Left lung (tissue), 10 donors: ENCODE measurements around the gene FHIT. TPM values are rescaled to one million over a fixed set of nuclear protein-coding genes. Genes with fewer than 3 reads are reported as not detected.

Experiments
- ATAC-seq: fragments of 200-7000 bp; cut with Tn5 transposase; one replicate; pipeline ENCODE4 v1.9.1; 2020; ENCODE audit warnings: moderate library complexity
- DNase-seq, 4 donors: peaks; one replicate each; pipeline ENCODE4 v3.0.0-alpha.2; 2013 to 2020
- H3K27ac ChIP-seq, 2 donors: fragments of 200-600 bp; sonication (generic) in 1 of 2; one replicate each; pipeline versions ENCODE4 v1.5.0 to v1.8.0; 2020 to 2021
- H3K27me3 ChIP-seq, 2 donors: fragments of 200-600 bp; sonication (generic) in 1 of 2; one replicate each; pipeline versions ENCODE4 v1.5.0 to v1.8.0; 2020 to 2021
- H3K36me3 ChIP-seq, 2 donors: fragments of 200-600 bp; sonication (generic) in 1 of 2; one replicate each; pipeline versions ENCODE4 v1.5.0 to v1.8.0; 2020 to 2021
- H3K4me1 ChIP-seq, 2 donors: fragments of 200-600 bp; one replicate each; pipeline ENCODE4 v1.8.0; 2021
- H3K4me3 ChIP-seq, 2 donors: fragments of 200-600 bp; sonication (generic) in 1 of 2; one replicate each; pipeline versions ENCODE4 v1.5.0 to v1.8.0; 2020 to 2021; ENCODE audit warnings: mild to moderate bottlenecking in 1 of 2
- H3K9me3 ChIP-seq, 2 donors: fragments of 200-600 bp; sonication (generic) in 1 of 2; one replicate each; pipeline versions ENCODE4 v1.5.0 to v1.8.0; 2020 to 2021
- intact Hi-C, 2 donors: fragments of 100-400 bp; cut with DNase I; formaldehyde crosslinking; loops; one replicate each; pipeline versions ENCODE4 v1.11.2 to v1.14.2; 2022
- polyA plus RNA-seq, 6 donors: library from polyadenylated mRNA; unstranded; fragments of 120-200 nt; gene quantifications; one replicate each; pipeline ENCODE4 v1.2.1, GENCODE V29; 2013; ENCODE audit not compliant: insufficient read length in 6 of 6
- total RNA-seq, 2 donors: library from RNA; stranded (reverse); fragmentation: NEBNext Ultra II Directional; extraction: Animal tissue kit (Norgen Biotek cat#: 25700); gene quantifications; one replicate each; pipeline ENCODE4 v1.2.1, GENCODE V29; 2021
- TF ChIP-seq, protein P1 (sequence below), 2 donors: fragments of 200-600 bp; sonication (generic) in 1 of 2; IDR thresholded peaks; one replicate each; pipeline versions ENCODE4 v1.5.0 to v1.8.0; 2021; ENCODE audit warnings: antibody characterized with exemption in 2 of 2
- donor health status: DM: no; HTN: yes; CAD: no.
- donor health status: DM: no; HTN: no; CAD: no.

Gene FHIT
- total and polyA plus RNA-seq, 8 donors = 8.5 to 16.3 (median 9.7) TPM

- peaks cover 0 to 9% of the 10 kb centered on the region in 2 donors for H3K9me3 ChIP-seq
- DNase-seq (no peak), ATAC-seq (no peak)
- no peaks in the 10 kb centered on the region for H3K36me3 ChIP-seq
- intact Hi-C loops = no loop called here
- H3K4me3 ChIP-seq = no peak overlapping the region
- H3K4me1 ChIP-seq = no peaks in the 10 kb centered on the region
- H3K27me3 ChIP-seq = no peaks in the 10 kb centered on the region
- H3K27ac ChIP-seq = no peak overlapping the region
- TF ChIP-seq, protein P1, sequence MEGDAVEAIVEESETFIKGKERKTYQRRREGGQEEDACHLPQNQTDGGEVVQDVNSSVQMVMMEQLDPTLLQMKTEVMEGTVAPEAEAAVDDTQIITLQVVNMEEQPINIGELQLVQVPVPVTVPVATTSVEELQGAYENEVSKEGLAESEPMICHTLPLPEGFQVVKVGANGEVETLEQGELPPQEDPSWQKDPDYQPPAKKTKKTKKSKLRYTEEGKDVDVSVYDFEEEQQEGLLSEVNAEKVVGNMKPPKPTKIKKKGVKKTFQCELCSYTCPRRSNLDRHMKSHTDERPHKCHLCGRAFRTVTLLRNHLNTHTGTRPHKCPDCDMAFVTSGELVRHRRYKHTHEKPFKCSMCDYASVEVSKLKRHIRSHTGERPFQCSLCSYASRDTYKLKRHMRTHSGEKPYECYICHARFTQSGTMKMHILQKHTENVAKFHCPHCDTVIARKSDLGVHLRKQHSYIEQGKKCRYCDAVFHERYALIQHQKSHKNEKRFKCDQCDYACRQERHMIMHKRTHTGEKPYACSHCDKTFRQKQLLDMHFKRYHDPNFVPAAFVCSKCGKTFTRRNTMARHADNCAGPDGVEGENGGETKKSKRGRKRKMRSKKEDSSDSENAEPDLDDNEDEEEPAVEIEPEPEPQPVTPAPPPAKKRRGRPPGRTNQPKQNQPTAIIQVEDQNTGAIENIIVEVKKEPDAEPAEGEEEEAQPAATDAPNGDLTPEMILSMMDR (IDR thresholded peaks at IDR 0.05) = no peak
These were observed 423.6 kb downstream of the FHIT start for GRCh38 chr3:60827666-60828065.

DNA sequence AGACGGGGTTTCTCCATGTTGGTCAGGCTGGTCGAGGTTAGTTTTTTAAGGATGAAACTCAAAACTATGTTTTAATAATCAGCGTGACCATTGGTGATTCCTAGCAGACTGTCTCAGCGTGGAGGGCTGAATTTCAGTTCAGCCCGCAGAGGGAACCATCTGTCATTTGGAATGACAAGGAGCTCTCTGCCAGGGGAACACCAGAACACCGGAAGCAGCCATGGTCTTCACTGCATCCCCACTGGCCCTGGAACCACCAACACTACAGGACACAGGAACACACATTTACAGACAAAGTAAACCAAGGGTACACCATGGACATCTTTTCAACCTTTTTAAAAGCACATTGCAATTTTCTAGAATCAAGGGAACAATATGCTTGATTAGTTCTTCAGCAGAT, 424.7 kb downstream of the FHIT start:
- H3K36me3 ChIP-seq = no peaks in the 10 kb centered on the region
- no peak overlapping the region for H3K4me3 ChIP-seq
- H3K27me3 ChIP-seq = no peaks in the 10 kb centered on the region
- H3K9me3 ChIP-seq = peaks cover 0 to 9% of the 10 kb centered on the region in 2 donors
- no peaks in the 10 kb centered on the region for H3K4me1 ChIP-seq
- no peak overlapping the region for H3K27ac ChIP-seq
- DNase-seq (no peak), ATAC-seq (no peak)
- TF ChIP-seq, protein P1 (IDR thresholded peaks at IDR 0.05) = no peak
- intact Hi-C loops = no loop called here

DNA sequence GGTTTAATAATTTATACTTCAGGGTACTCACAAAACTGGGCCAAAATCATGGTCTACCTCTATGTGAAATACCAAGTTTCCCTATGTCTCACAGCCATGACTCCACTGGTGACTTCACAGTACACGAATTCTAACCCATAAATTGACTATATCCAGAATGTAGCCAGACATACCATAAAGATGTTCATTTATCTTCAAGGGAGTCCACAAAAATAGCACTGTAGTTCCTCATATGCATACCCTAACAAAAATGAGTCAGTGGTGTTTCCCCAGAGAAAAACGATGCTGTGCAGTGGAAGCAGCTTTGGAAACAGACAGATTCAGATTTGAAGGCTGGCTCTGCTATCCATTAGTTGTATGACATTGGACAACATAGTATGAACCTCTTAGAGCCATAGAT, 438.8 kb downstream of the FHIT start:
- DNase-seq (no peak), ATAC-seq (no peak)
- H3K27ac ChIP-seq = no peak overlapping the region
- no peaks in the 10 kb centered on the region for H3K36me3 ChIP-seq
- no peak overlapping the region for H3K4me3 ChIP-seq
- H3K27me3 ChIP-seq = no peaks in the 10 kb centered on the region
- H3K4me1 ChIP-seq = no peaks in the 10 kb centered on the region
- intact Hi-C loops = no loop called here
- TF ChIP-seq, protein P1 (IDR thresholded peaks at IDR 0.05) = no peak
- H3K9me3 ChIP-seq = peaks cover 0 to 6% of the 10 kb centered on the region in 2 donors

DNA sequence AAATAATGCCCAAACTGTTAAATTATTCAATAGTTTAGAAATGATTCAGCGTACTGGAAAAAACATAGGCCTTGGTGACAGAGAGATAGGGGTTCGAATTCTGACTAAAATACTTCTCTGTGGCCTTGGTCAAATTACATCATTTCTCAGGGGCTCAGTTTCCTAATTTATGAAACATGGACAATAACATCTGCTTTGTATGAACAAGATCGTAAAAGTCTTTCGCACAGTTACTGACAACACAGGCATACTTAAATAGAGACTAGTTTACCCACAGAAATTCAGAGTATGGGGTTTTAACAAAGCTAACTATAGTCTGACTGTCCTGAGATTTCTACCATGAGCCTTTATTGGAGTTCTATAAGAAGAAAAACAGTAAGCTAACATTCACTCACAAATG, 440.4 kb downstream of the FHIT start:
- no peak overlapping the region for H3K27ac ChIP-seq

GRCh38 chr3:60809857-60810610, 441.2 kb downstream of the FHIT start:
- DNase-seq = peak in 1 of 4 donors; percentile 10
- Histone ChIP-seq H3K4me1 (no peaks in the 10 kb centered on the region), H3K9me3 (no peaks in the 10 kb centered on the region), H3K4me3 (no peak overlapping the region), H3K27me3 (no peaks in the 10 kb centered on the region), H3K36me3 (no peaks in the 10 kb centered on the region), H3K27ac (no peak overlapping the region)
- peak; percentile 90 for ATAC-seq
- TF ChIP-seq, protein P1 (IDR thresholded peaks at IDR 0.05) = no peak
- intact Hi-C loops = no loop called here

More for the DNA sequence above, 440.4 kb downstream of the FHIT start:
- no peak overlapping the region for H3K4me3 ChIP-seq
- no peaks in the 10 kb centered on the region for H3K4me1 ChIP-seq
- intact Hi-C loops = no loop called here
- TF ChIP-seq, protein P1 (IDR thresholded peaks at IDR 0.05) = no peak
- H3K36me3 ChIP-seq = no peaks in the 10 kb centered on the region
- H3K27me3 ChIP-seq = no peaks in the 10 kb centered on the region
- no peak for ATAC-seq
- peaks cover 0 to 3% of the 10 kb centered on the region in 2 donors for H3K9me3 ChIP-seq
- no peak for DNase-seq
